ENCODE data around the gene PCDH9.

The PCDH9 gene

GRCh38 chr13:67080351-67080750 lies 149.8 kb downstream of the PCDH9 start:
- no peak for FAIRE-seq

GRCh38 chr13:67078062-67078461 lies 152.1 kb downstream of the PCDH9 start:
- FAIRE-seq = no peak

- no peak for FAIRE-seq
These were observed 153.0 kb downstream of the PCDH9 start for GRCh38 chr13:67077132-67077531.

- FAIRE-seq = no peak
These were observed 153.8 kb downstream of the PCDH9 start for GRCh38 chr13:67076378-67076777.

GRCh38 chr13:67075239-67075638 lies 154.9 kb downstream of the PCDH9 start:
- no peak for FAIRE-seq

GRCh38 chr13:67071918-67072598 lies 158.1 kb downstream of the PCDH9 start:
- FAIRE-seq = no peak

- no peak for FAIRE-seq
These were observed 159.8 kb downstream of the PCDH9 start for GRCh38 chr13:67070306-67070705.

GRCh38 chr13:67069117-67069767 lies 160.9 kb downstream of the PCDH9 start:
- no peak for FAIRE-seq

GRCh38 chr13:67064920-67065319 lies 165.2 kb downstream of the PCDH9 start:
- FAIRE-seq = no peak

- no peak for FAIRE-seq
These were observed 167.1 kb downstream of the PCDH9 start for GRCh38 chr13:67063036-67063435.

- FAIRE-seq = no peak
These were observed 168.0 kb downstream of the PCDH9 start for GRCh38 chr13:67062160-67062559.

- FAIRE-seq = no peak
These were observed 168.4 kb downstream of the PCDH9 start for GRCh38 chr13:67061750-67062149.

GRCh38 chr13:67052550-67053490 lies 177.3 kb downstream of the PCDH9 start:
- FAIRE-seq = no peak

GRCh38 chr13:67049744-67050143 lies 180.4 kb downstream of the PCDH9 start:
- no peak for FAIRE-seq

GRCh38 chr13:67048821-67049150 lies 181.3 kb downstream of the PCDH9 start:
- no peak for FAIRE-seq

- no peak for FAIRE-seq
These were observed 181.9 kb downstream of the PCDH9 start for GRCh38 chr13:67048084-67048820.

- no peak for FAIRE-seq
These were observed 184.8 kb downstream of the PCDH9 start for GRCh38 chr13:67045357-67045756.

GRCh38 chr13:67043901-67044300 lies 186.2 kb downstream of the PCDH9 start:
- FAIRE-seq = no peak

- FAIRE-seq = no peak
These were observed 187.6 kb downstream of the PCDH9 start for GRCh38 chr13:67042556-67042955.

- FAIRE-seq = no peak
These were observed 193.3 kb downstream of the PCDH9 start for GRCh38 chr13:67036699-67037457.

GRCh38 chr13:67033170-67033569 lies 197.0 kb downstream of the PCDH9 start:
- FAIRE-seq = no peak
